Measurements from ENCODE around the gene OSBPL2. TPM values are rescaled to one million over a fixed set of nuclear protein-coding genes. Genes with fewer than 3 reads are reported as not detected.

OSBPL2 gene
- total RNA-seq, 1 donor from 2014 or later, result 51.3 TPM

DNA sequence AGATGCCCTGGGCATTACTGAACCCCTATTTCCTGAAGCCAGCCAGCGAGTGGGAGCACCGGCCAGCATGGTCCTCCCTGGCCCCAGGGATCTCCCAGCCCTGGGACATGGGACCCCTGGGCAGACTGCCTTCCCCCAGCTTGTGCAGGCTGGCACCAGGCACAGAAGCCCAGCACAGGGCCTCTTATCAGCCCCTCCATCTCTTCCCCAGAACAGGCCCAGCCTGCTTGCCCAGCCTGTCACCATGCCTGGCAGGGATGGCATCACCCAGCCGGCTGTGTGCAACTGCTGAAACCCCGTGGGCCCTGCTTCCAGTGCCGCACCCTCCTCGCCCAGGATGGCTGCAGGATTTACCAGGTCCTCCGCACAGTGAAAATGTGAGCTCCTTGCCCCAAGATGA, 6.1 kb upstream of the OSBPL2 start:
- Histone ChIP-seq H3K4me1 (peaks cover 18% of the 10 kb centered on the region), H3K4me3 (no peak overlapping the region), H3K27me3 (no peaks in the 10 kb centered on the region), H3K27ac (no peak overlapping the region), H3K9me3 (no peaks in the 10 kb centered on the region), H3K36me3 (no peaks in the 10 kb centered on the region)
- TF ChIP-seq POLR2A (IDR thresholded peaks at IDR 0.05), result no peak
- TF ChIP-seq, protein P1, sequence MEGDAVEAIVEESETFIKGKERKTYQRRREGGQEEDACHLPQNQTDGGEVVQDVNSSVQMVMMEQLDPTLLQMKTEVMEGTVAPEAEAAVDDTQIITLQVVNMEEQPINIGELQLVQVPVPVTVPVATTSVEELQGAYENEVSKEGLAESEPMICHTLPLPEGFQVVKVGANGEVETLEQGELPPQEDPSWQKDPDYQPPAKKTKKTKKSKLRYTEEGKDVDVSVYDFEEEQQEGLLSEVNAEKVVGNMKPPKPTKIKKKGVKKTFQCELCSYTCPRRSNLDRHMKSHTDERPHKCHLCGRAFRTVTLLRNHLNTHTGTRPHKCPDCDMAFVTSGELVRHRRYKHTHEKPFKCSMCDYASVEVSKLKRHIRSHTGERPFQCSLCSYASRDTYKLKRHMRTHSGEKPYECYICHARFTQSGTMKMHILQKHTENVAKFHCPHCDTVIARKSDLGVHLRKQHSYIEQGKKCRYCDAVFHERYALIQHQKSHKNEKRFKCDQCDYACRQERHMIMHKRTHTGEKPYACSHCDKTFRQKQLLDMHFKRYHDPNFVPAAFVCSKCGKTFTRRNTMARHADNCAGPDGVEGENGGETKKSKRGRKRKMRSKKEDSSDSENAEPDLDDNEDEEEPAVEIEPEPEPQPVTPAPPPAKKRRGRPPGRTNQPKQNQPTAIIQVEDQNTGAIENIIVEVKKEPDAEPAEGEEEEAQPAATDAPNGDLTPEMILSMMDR (IDR thresholded peaks at IDR 0.05), result no peak
- intact Hi-C loops (cut with DNase I), result no loop called here
- DNase-seq (ENCODE audit: extremely low spot score in 2 of 2), result no peak

DNA sequence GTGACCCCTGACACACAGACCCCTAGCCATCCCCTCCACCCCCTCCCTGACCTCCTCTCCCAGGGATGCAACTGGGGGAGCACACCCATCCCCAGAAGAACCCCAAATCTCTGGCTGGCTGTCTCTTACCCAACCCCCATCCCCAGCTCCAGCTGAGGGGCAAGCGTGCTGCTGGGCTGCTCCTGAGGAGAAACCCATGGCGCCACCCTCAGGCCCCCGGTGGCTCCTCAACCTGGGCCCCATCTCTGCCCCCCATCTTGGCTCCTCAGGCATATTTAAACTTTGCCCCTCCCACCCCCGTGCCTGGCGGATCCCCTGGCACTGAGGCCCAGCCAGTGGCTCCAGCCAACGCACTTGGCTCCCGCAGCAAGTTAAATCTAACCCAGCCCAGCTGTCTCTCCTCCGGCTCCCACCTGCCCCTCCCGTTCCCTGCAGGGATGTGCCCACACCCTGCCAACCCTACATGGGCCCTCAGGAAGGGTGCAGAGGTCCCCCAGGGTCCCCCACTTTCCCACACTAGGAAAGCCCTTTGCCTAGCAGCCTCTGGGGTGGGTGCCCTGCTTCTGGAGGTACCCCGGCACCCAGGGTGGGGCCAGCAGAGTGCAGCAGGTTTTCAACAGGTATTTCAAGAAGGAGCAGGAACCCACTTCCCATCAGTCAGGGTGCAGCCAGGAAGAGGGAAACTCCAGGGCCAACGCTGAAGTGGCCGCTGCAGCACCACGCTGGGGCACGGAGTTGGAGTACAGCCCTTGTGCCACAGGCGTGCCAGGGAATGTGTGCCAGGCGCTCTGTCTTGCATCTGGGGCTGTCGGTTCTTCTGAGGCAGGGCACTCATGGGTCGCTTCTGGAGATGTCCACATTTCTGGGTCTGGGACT, 5.3 kb upstream of the OSBPL2 start:
- Histone ChIP-seq H3K9me3 (no peaks in the 10 kb centered on the region), H3K4me3 (no peak overlapping the region), H3K36me3 (no peaks in the 10 kb centered on the region), H3K4me1 (peaks cover 26% of the 10 kb centered on the region), H3K27ac (no peak overlapping the region), H3K27me3 (no peaks in the 10 kb centered on the region)
- DNase-seq (ENCODE audit: extremely low spot score in 2 of 2), result no peak
- TF ChIP-seq POLR2A (IDR thresholded peaks at IDR 0.05) (no peak), POLR2AphosphoS5 (IDR thresholded peaks at IDR 0.05; ENCODE audit: insufficient read depth in 1 of 2, low read depth in 1 of 2) (no peak)
- TF ChIP-seq, protein P1 (IDR thresholded peaks at IDR 0.05), result no peak
- intact Hi-C loops (cut with DNase I), result no loop called here

DNA sequence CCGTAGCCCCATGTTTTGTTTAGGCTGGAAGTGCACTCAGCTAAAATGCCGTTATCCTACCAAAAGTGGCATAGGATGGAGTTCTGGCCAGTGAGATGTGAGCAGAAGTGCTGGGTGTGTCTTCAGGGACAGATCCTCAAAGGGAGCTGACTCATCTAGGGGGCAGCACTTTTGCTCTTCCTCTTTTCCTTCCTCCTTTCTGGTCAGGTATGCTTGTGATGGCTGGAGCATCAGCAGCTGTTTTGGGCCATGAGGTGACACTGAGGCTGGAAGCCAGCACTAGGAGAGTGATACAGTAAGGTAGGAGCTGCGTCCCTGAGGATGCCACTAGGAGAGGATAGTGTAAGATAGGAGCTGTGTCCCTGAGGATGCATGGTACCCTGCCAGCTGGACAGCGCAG, 4.6 kb upstream of the OSBPL2 start:
- intact Hi-C loops (cut with DNase I), result no loop called here
- TF ChIP-seq POLR2A (IDR thresholded peaks at IDR 0.05) (no peak), POLR2AphosphoS5 (IDR thresholded peaks at IDR 0.05; ENCODE audit: insufficient read depth in 1 of 2, low read depth in 1 of 2) (no peak)
- TF ChIP-seq, protein P1 (IDR thresholded peaks at IDR 0.05), result no peak
- Histone ChIP-seq H3K36me3 (no peaks in the 10 kb centered on the region), H3K27ac (no peak overlapping the region), H3K9me3 (no peaks in the 10 kb centered on the region), H3K27me3 (no peaks in the 10 kb centered on the region), H3K4me3 (no peak overlapping the region), H3K4me1 (peaks cover 26% of the 10 kb centered on the region)
- no peak for DNase-seq (ENCODE audit: extremely low spot score in 2 of 2)

DNA sequence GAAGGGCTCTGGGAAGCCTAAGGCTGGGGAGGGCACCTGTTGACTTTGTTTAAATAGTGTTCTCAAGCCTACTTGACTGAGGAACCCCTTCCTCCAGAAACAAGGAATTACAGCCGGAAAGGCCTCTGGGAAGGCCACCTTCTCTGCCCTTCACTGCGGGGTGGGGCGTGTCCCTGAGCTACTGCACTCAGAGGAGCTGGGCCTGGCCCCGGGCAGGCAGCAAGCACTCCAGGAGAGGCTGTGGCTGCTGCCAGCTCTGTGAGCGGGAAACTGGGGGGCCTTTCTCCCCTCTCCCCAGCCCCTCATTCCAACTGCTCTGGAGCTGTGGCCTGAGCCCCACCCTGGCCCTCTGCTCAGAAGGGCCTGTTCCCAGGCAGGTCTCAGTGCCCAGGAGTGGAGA, 4.0 kb upstream of the OSBPL2 start:
- no peak overlapping the region for H3K4me3 ChIP-seq
- TF ChIP-seq POLR2AphosphoS5 (IDR thresholded peaks at IDR 0.05; ENCODE audit: insufficient read depth in 1 of 2, low read depth in 1 of 2), result no peak
- intact Hi-C loops (cut with DNase I), result no loop called here
- H3K36me3 ChIP-seq, result no peaks in the 10 kb centered on the region
- H3K27me3 ChIP-seq, result no peaks in the 10 kb centered on the region
- no peak overlapping the region for H3K27ac ChIP-seq
- peaks cover 31% of the 10 kb centered on the region for H3K4me1 ChIP-seq
- DNase-seq (ENCODE audit: extremely low spot score in 2 of 2), result no peak
- no peaks in the 10 kb centered on the region for H3K9me3 ChIP-seq

DNA sequence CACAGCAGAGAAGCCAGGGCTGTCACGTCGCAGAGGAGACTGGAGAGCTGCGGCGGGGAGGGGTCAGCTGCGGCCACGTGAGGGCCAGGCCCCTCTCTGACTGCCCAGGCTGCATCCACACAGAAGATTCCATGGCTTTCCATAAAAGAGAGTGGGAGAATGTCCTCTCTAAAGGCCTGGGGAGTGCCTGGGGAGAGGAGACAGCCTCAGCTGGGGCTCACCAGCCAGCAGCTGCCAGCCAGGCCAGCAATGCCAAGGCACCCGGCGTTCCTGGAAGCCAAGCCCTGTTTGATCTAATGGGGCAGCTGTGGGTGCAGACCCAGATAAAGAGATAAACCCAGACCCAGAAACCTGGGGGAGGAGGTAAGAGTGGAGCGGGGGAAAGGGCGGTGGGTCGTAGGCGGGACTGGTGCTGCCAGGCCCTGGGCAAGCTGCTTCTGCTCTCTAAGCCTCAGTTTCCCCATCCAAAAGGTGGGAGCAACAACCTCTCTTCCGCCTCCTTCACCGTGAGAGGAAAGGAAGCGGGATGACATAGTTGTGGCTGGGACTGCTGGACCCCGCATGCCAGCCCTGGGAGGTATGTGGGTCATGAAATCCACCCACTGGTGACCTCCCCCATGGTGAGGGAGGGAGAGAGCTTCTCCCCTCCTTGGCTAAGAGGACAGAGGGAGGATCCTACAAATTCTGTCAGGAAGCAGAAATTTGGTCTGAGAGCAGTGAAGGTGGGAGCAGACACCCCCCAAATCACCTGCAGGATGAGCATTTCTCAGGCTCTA, 3.1 kb upstream of the OSBPL2 start:
- no peak for DNase-seq (ENCODE audit: extremely low spot score in 2 of 2)
- no peak overlapping the region for H3K27ac ChIP-seq
- no peak overlapping the region for H3K4me3 ChIP-seq
- no peaks in the 10 kb centered on the region for H3K27me3 ChIP-seq
- H3K4me1 ChIP-seq, result peaks cover 38% of the 10 kb centered on the region
- TF ChIP-seq, protein P1 (IDR thresholded peaks at IDR 0.05), result no peak
- no peaks in the 10 kb centered on the region for H3K36me3 ChIP-seq
- intact Hi-C loops (cut with DNase I), result no loop called here
- no peaks in the 10 kb centered on the region for H3K9me3 ChIP-seq

All from vagina (tissue), 2 donors.